HepG2 (cell line): ENCODE data around the gene ACYP2. TPM values are rescaled to one million over a fixed set of nuclear protein-coding genes. Genes with fewer than 3 reads are reported as not detected.

Source experiments
- ATAC-seq: fragments of 200-7000 bp; cut with Tn5 transposase; 3 replicates; pipeline ENCODE4 v1.9.1; 2020; ENCODE audit warnings: mild to moderate bottlenecking, moderate library complexity
- Bru-seq: library from RNA; stranded (reverse); fragments of 400-500 nt; gene quantifications from one replicate; lab custom pipeline; 2021; lab: Mats Ljungman, UMichigan
- BruChase-seq, 2 experiments: library from RNA; stranded (reverse); fragments of 400-500 nt; gene quantifications; one replicate each; lab custom pipeline; 2021; lab: Mats Ljungman, UMichigan
- BruUV-seq: library from RNA; stranded (reverse); fragments of 400-500 nt; replicated peaks from 2 replicates; lab custom pipeline; 2021; lab: Mats Ljungman, UMichigan
- CTCF ChIA-PET: fragments of 300-600 bp; formaldehyde crosslinking; extraction: SDS; loops from one replicate; lab custom pipeline; 2021; ENCODE audit warnings: low total read pairs, inconsistent platforms, low intra/inter-chr PET ratio; lab: Yijun Ruan, JAX
- POLR2A ChIA-PET: fragments of 350-600 bp; sonication (Branson Sonifier 250); formaldehyde crosslinking; loops from one replicate; lab custom pipeline; 2020; ENCODE audit warnings: antibody characterized with exemption, inconsistent platforms; lab: Yijun Ruan, JAX
- DNase-seq: peaks from one replicate; pipeline ENCODE4 v3.0.0-alpha.2; 2015; ENCODE audit warnings: low spot score
- FAIRE-seq: peaks from 3 replicates; lab custom pipeline; 2011; peaks lifted over from hg19 to GRCh38; lab: Jason Lieb, UNC
- H2AFZ ChIP-seq: one replicate; pipeline ENCODE4 v1.6.1; 2011; ENCODE audit warnings: low read length, inconsistent platforms
- H3K27ac ChIP-seq: fragments of 300-600 bp; 3 replicates; pipeline ENCODE4 v1.8.0; 2011; ENCODE audit warnings: mixed run types, mild to moderate bottlenecking, mixed read lengths, low read length, inconsistent platforms; ENCODE audit not compliant: insufficient read depth; ENCODE audit errors: extremely low read length
- H3K27me3 ChIP-seq, 2 experiments: fragments of 200-600 bp in 1 of 2; 2 replicates in 1 of 2; 3 replicates in 1 of 2; pipeline versions ENCODE4 v1.6.0 to v1.8.0; 2011; ENCODE audit warnings: low read length in 2 of 2, mild to moderate bottlenecking in 2 of 2, moderate library complexity in 2 of 2, inconsistent platforms in 1 of 2; ENCODE audit not compliant: insufficient read depth in 2 of 2, control insufficient read depth in 1 of 2
- H3K36me3 ChIP-seq, 2 experiments: fragments of 200-600 bp in 1 of 2; replicated peaks in 1 of 2; 2 replicates in 1 of 2; 3 replicates in 1 of 2; pipeline versions ENCODE4 v1.5.1 to v1.8.0; 2011; ENCODE audit warnings: low read length in 2 of 2, inconsistent platforms in 1 of 2; ENCODE audit not compliant: insufficient read depth in 2 of 2, control insufficient read depth in 1 of 2
- H3K4me1 ChIP-seq: 2 replicates; pipeline ENCODE4 v1.5.1; 2012; ENCODE audit warnings: low read length, inconsistent platforms; ENCODE audit not compliant: insufficient read depth
- H3K4me2 ChIP-seq: 2 replicates; pipeline ENCODE4 v1.6.0; 2011; ENCODE audit warnings: low read depth, low read length, inconsistent platforms
- H3K4me3 ChIP-seq, 3 experiments: fragments of 200-600 bp in 1 of 3; sonication (generic), shearing (Covaris generic) in 1 of 3; replicated peaks in 1 of 3; 2 replicates each; pipeline ENCODE4 v1.5.1; 2011 to 2016; ENCODE audit warnings: low read length in 3 of 3, inconsistent platforms in 2 of 3, low read depth in 2 of 3, mild to moderate bottlenecking in 2 of 3, control low read depth in 1 of 3, mixed read lengths in 1 of 3; ENCODE audit not compliant: insufficient read depth in 1 of 3
- H3K79me2 ChIP-seq: one replicate; pipeline ENCODE4 v1.6.1; 2011; ENCODE audit warnings: low read length, inconsistent platforms; ENCODE audit not compliant: insufficient read depth
- H3K9ac ChIP-seq: 2 replicates; pipeline ENCODE4 v1.6.0; 2011; ENCODE audit warnings: mild to moderate bottlenecking, low read depth, low read length, inconsistent platforms; ENCODE audit not compliant: insufficient read depth
- H3K9me3 ChIP-seq: 2 replicates; pipeline ENCODE4 v1.5.1; 2012; ENCODE audit warnings: mild to moderate bottlenecking, low read length
- H4K20me1 ChIP-seq: 2 replicates; pipeline ENCODE4 v1.6.0; 2011; ENCODE audit warnings: inconsistent platforms, mild to moderate bottlenecking, low read length, moderate library complexity; ENCODE audit not compliant: insufficient read depth
- AGO1 ChIP-seq: fragments of 200-400 bp; formaldehyde crosslinking; IDR thresholded peaks from 2 replicates; pipeline ENCODE4 v1.6.1; 2017; ENCODE audit warnings: mild to moderate bottlenecking, low read depth, low read length, moderate library complexity; ENCODE audit not compliant: poor library complexity, severe bottlenecking
- ARNTL ChIP-seq: sonication (generic); formaldehyde crosslinking; IDR thresholded peaks from 2 replicates; pipeline ENCODE4 v1.4.0; 2020; ENCODE audit warnings: mild to moderate bottlenecking, missing genetic modification reagents
- FOXK2 ChIP-seq: fragments of 450-650 bp; IDR thresholded peaks from 2 replicates; pipeline ENCODE4 v1.6.1; 2016
- HMGA1 ChIP-seq: sonication (generic); formaldehyde crosslinking; conservative IDR thresholded peaks from 2 replicates; pipeline ENCODE4 v1.4.0; 2020; ENCODE audit warnings: missing genetic modification reagents
- HOXA3 ChIP-seq: sonication (generic); formaldehyde crosslinking; IDR thresholded peaks from 2 replicates; pipeline ENCODE4 v1.5.0; 2020; ENCODE audit warnings: missing genetic modification reagents
- KLF9 ChIP-seq: IDR thresholded peaks from 2 replicates; pipeline ENCODE4 v1.6.1; 2016; ENCODE audit warnings: low read depth
- NCOA2 ChIP-seq: sonication (generic); formaldehyde crosslinking; IDR thresholded peaks from 2 replicates; pipeline ENCODE4 v1.8.0; 2022; ENCODE audit warnings: inconsistent platforms
- NR2F1 ChIP-seq, 2 experiments: fragments of 450-650 bp in 1 of 2; formaldehyde crosslinking in 1 of 2; IDR thresholded peaks; 2 replicates each; pipeline versions ENCODE4 v1.5.0 to v1.6.1; 2016 to 2020; ENCODE audit warnings: mild to moderate bottlenecking in 1 of 2, missing compliant biosample characterization in 1 of 2, missing genetic modification reagents in 1 of 2, moderate library complexity in 1 of 2
- POLR2AphosphoS2 ChIP-seq: IDR thresholded peaks from 2 replicates; pipeline ENCODE4 v1.6.1; 2011; ENCODE audit warnings: low read depth, low read length, improper control_type of control experiment
- SETDB1 ChIP-seq: sonication (generic); formaldehyde crosslinking; IDR thresholded peaks from 2 replicates; pipeline ENCODE4 v1.5.1; 2020; ENCODE audit warnings: missing genetic modification reagents, mild to moderate bottlenecking, borderline replicate concordance
- TMF1 ChIP-seq: sonication (generic); formaldehyde crosslinking; IDR thresholded peaks from 2 replicates; pipeline ENCODE4 v1.8.1; 2022; ENCODE audit warnings: low read depth, missing genetic modification reagents
- ZBTB1 ChIP-seq: sonication (generic); formaldehyde crosslinking; IDR thresholded peaks from 2 replicates; pipeline ENCODE4 v1.4.0; 2020; ENCODE audit warnings: missing genetic modification reagents, borderline replicate concordance
- ZFP82 ChIP-seq: sonication (generic); formaldehyde crosslinking; IDR thresholded peaks from 2 replicates; pipeline ENCODE4 v1.5.1; 2020; ENCODE audit warnings: mild to moderate bottlenecking, missing genetic modification reagents, borderline replicate concordance
- ZNF33A ChIP-seq: sonication (generic); formaldehyde crosslinking; IDR thresholded peaks from 2 replicates; pipeline ENCODE4 v1.5.1; 2020; ENCODE audit warnings: missing genetic modification reagents, mild to moderate bottlenecking, moderate library complexity, borderline replicate concordance
- ZNF383 ChIP-seq: sonication (generic); formaldehyde crosslinking; IDR thresholded peaks from 2 replicates; pipeline ENCODE4 v1.4.0; 2020; ENCODE audit warnings: missing genetic modification reagents, mild to moderate bottlenecking, borderline replicate concordance
- ZNF891 ChIP-seq: sonication (generic); formaldehyde crosslinking; IDR thresholded peaks from 2 replicates; pipeline ENCODE4 v1.5.0; 2020; ENCODE audit warnings: mild to moderate bottlenecking, missing genetic modification reagents
- WGBS: methylation state at CpG from one replicate; pipeline ENCODE4 v1.1.6; 2017; ENCODE audit warnings: low lambda C conversion rate; 5-methylcytosine and 5-hydroxymethylcytosine counted together
- in situ Hi-C: cut with HindIII; loops from 2 replicates; pipeline ENCODE4 v1.10.0; 2017; ENCODE audit warnings: low pct_unique_long_range_greater_than_20kb; ENCODE audit not compliant: extremely low pct_ligation_motif_present
- intact Hi-C: fragments of 100-400 bp; cut with micrococcal nuclease; formaldehyde crosslinking; loops from one replicate; pipeline ENCODE4 v1.10.0; 2022; ENCODE audit not compliant: unreplicated experiment
- long read RNA-seq, 2 experiments: library from RNA in 1 of 2; library from polyadenylated mRNA in 1 of 2; stranded (forward) in 1 of 2; unstranded in 1 of 2; transcript quantifications; one replicate each; pipeline ENCODE4 v2.0.0, GENCODE V29; 2019 to 2022
- polyA minus RNA-seq, 3 experiments: library from RNA; depleted of rRNA, polyadenylated mRNA; stranded (reverse); fragments of >200 nt; gene quantifications; 2 replicates each; pipeline ENCODE4 v1.2.3, GENCODE V29; 2011; ENCODE audit warnings: low replicate concordance in 1 of 3
- polyA plus RNA-seq, 8 experiments: library from polyadenylated mRNA; depleted of rRNA in 3 of 8; stranded (reverse) in 7 of 8; unstranded in 1 of 8; fragments of >200 nt; fragmentation: Illumina TruSeq in 4 of 8; extraction: Trizol in 4 of 8; gene quantifications; 2 replicates each; pipeline versions ENCODE4 v1.2.1 to v1.2.3, GENCODE V29; 2011 to 2016; ENCODE audit warnings: low read depth in 4 of 8, missing spikeins in 1 of 8, mixed read lengths in 1 of 8; ENCODE audit not compliant: insufficient read depth in 1 of 8
- total RNA-seq, 5 experiments: library from RNA; depleted of rRNA; stranded (reverse); fragments of >200 nt; fragmentation: Illumina TruSeq; extraction: Trizol; gene quantifications; 2 replicates each; pipeline ENCODE4 v1.2.3, GENCODE V29; 2016; ENCODE audit warnings: low read depth in 1 of 5
- TF ChIP-seq, protein P1 (sequence below): sonication (generic); formaldehyde crosslinking; IDR thresholded peaks from 2 replicates; pipeline ENCODE4 v1.4.0; 2020; ENCODE audit warnings: low read depth, mild to moderate bottlenecking, missing genetic modification reagents

Gene ACYP2
- 12.3 and 16.2 TPM in 2 replicates for total RNA-seq (2016; rRNA removed; fragmentation: Illumina TruSeq; extraction: Trizol)
- 16.7 and 22.4 TPM in 2 replicates for total RNA-seq (2016; cell fraction: cytosol; rRNA removed; fragmentation: Illumina TruSeq; extraction: Trizol; ENCODE audit: low read depth)
- total RNA-seq (2016; cell fraction: insoluble cytoplasmic fraction; rRNA removed; fragmentation: Illumina TruSeq; extraction: Trizol), result 12.7 and 14.1 TPM in 2 replicates
- total RNA-seq (2016; cell fraction: membrane; rRNA removed; fragmentation: Illumina TruSeq; extraction: Trizol), result 19.5 and 23.4 TPM in 2 replicates
- 10.0 TPM in 2 replicates for total RNA-seq (2016; cell fraction: nucleus; rRNA removed; fragmentation: Illumina TruSeq; extraction: Trizol)
- 10.9 and 12.7 TPM in 2 replicates for polyA plus RNA-seq (2011; rRNA removed)
- polyA plus RNA-seq (2011; cell fraction: cytosol; rRNA removed), result 12.4 and 13.2 TPM in 2 replicates
- 6.9 and 8.0 TPM in 2 replicates for polyA plus RNA-seq (2011; cell fraction: nucleus; rRNA removed)
- 13.1 and 13.2 TPM in 2 replicates for polyA plus RNA-seq (2012)
- 24.2 and 34.3 TPM in 2 replicates for polyA plus RNA-seq (2016; cell fraction: cytosol; fragmentation: Illumina TruSeq; extraction: Trizol; ENCODE audit: low read depth)
- polyA plus RNA-seq (2016; cell fraction: insoluble cytoplasmic fraction; fragmentation: Illumina TruSeq; extraction: Trizol; ENCODE audit: low read depth), result 20.0 and 20.4 TPM in 2 replicates
- polyA plus RNA-seq (2016; cell fraction: membrane; fragmentation: Illumina TruSeq; extraction: Trizol; ENCODE audit: low read depth), result 23.2 and 26.0 TPM in 2 replicates
- 13.3 and 15.2 TPM in 2 replicates for polyA plus RNA-seq (2016; cell fraction: nucleus; fragmentation: Illumina TruSeq; extraction: Trizol; ENCODE audit: insufficient read depth, low read depth)
- 1.3 and 12.1 TPM in 2 replicates for polyA minus RNA-seq (2011; rRNA and poly(A)+ RNA removed; ENCODE audit: low replicate concordance)
- 5.1 and 7.8 TPM in 2 replicates for polyA minus RNA-seq (2011; cell fraction: cytosol; rRNA and poly(A)+ RNA removed)
- polyA minus RNA-seq (2011; cell fraction: nucleus; rRNA and poly(A)+ RNA removed), result 17.8 and 22.0 TPM in 2 replicates
- Bru-seq, nascent RNA, result percentile 63 among the genes with signal in this experiment
- percentile 58 among the genes with signal in this experiment for BruChase-seq, experiment 1, labeled RNA remaining after a 6-hour chase
- BruChase-seq, experiment 2, labeled RNA remaining after a 2-hour chase, result percentile 72 among the genes with signal in this experiment
- long read RNA-seq, experiment 1, partial matches to known transcripts, result 1 of 4 reads
- long read RNA-seq, experiment 1, other reads (novel, unspliced or antisense), result 2 of 4 reads
- long read RNA-seq, experiment 2, partial matches to known transcripts, result 12 of 30 reads
- long read RNA-seq, experiment 2, other reads (novel, unspliced or antisense), result 18 of 30 reads

DNA sequence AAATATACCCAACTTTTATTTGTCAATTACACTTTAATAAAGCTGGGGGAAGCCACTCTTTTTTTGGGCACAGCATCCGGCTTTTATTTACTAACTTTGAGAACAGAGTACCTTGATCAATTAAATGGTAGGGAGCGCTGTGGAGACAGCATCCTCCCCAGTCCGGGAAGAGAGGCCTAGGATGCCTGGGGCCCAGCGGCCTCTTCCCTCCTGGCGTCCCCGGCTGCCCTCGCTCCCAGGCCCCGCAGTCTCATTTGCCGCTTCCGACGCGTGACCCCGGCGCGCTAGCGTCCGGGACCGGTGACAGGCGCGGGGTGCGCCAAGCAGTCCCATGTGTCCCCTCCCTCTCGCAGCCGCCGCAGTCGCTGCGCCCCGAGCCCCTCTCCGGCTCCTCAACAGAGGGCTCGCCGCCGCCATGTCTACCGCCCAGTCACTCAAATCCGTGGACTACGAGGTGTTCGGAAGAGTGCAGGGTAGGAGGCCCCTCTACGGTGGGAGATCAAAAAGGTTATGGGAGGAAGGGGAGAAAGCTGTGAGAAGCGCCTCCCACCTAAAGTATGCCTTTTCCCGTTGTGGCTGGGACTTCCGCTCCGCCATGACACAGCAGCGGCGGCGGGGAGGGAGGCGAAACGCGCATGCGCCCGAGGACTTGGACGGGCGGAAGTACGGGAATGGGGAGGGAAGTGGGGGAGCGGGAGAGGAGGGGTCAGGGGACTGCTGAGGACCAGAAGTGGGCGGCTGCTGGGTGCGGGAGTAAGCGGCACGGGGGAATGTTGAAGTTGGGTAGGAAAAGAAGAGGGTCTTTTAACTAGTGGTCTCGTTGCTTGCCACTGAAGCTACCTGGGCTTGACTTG is at the start of gene ACYP2:
ACYP2 (plus strand) TSS at position 332 of the 854 bp plus-strand sequence.
- H3K4me2 ChIP-seq, result peak within 1 kb of the TSS; percentile 82
- peaks cover 18% of the 10 kb centered on the region for H3K4me1 ChIP-seq
- peak; percentile 94 for ATAC-seq
- no peaks in the 10 kb centered on the region for H3K9me3 ChIP-seq
- TSS peak; percentile 93 for BruUV-seq
- CTCF ChIA-PET, result no interaction called here
- peak; percentile 96 for DNase-seq
- H4K20me1 ChIP-seq, result no peaks in the 10 kb centered on the region
- in situ Hi-C loops, result loop anchor here (10.0 kb wide), 1 partner anchor 599 kb away; no protein-coding TSS in a partner anchor
- peak within 1 kb of the TSS; percentile 73 to 78 (median 75) for H3K4me3 ChIP-seq
- POLR2A ChIA-PET, result interaction anchor here (0.6 to 1.9 kb wide), 8 partner anchors 9 to 146 kb away, joined by 3 to 9 read pairs (median 3); partner anchors contain the start of gene PSME4
- H3K27me3 ChIP-seq, result no peaks in the 10 kb centered on the region
- under 1% methylated on average over 46 of the region's 57 CpGs for WGBS
- FAIRE-seq, result peak; percentile 90
- intact Hi-C loops, result loop anchor here (2.0 kb wide), 2 partner anchors 341 to 387 kb away; partner anchors contain the start of gene SPTBN1
- no peaks in the 10 kb centered on the region for H3K36me3 ChIP-seq
- peaks cover 7% of the 10 kb centered on the region for H3K79me2 ChIP-seq
- peak within 1 kb of the TSS; percentile 94 for H3K9ac ChIP-seq
- peak within 1 kb of the TSS; percentile 23 for H2AFZ ChIP-seq
- peak within 1 kb of the TSS; percentile 94 for H3K27ac ChIP-seq
- TF ChIP-seq ZFP82 (CRISPR knock-in tag), result peak; percentile 55
- no peak for TF ChIP-seq KLF9 (CRISPR knock-in tag)
- peak; percentile 93 for TF ChIP-seq HOXA3 (CRISPR knock-in tag)
- TF ChIP-seq ARNTL (CRISPR knock-in tag), result peak; percentile 73; the same call in 1 of the 2 replicates
- peak; percentile 43; the same call in 1 of the 2 replicates for TF ChIP-seq FOXK2
- no peak for TF ChIP-seq ZNF383 (CRISPR knock-in tag)
- TF ChIP-seq HMGA1 (CRISPR knock-in tag), result no peak
- TF ChIP-seq POLR2AphosphoS2, result peak; percentile 86; the same call in 1 of the 2 replicates
- peak; percentile 96 for TF ChIP-seq ZNF891 (CRISPR knock-in tag)
- TF ChIP-seq, protein P1, sequence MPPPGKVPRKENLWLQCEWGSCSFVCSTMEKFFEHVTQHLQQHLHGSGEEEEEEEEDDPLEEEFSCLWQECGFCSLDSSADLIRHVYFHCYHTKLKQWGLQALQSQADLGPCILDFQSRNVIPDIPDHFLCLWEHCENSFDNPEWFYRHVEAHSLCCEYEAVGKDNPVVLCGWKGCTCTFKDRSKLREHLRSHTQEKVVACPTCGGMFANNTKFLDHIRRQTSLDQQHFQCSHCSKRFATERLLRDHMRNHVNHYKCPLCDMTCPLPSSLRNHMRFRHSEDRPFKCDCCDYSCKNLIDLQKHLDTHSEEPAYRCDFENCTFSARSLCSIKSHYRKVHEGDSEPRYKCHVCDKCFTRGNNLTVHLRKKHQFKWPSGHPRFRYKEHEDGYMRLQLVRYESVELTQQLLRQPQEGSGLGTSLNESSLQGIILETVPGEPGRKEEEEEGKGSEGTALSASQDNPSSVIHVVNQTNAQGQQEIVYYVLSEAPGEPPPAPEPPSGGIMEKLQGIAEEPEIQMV (CRISPR knock-in tag), result peak; percentile 74; the same call in 1 of the 2 replicates
- TF ChIP-seq AGO1, result peak; percentile 52
- peak; percentile 14 to 60; a peak in 1 of 4 replicates for TF ChIP-seq NR2F1 (CRISPR knock-in tag; IDR thresholded peaks at IDR 0.05)
- TF ChIP-seq TMF1 (CRISPR knock-in tag), result peak; percentile 80
- peak; percentile 89; the same call in 1 of the 2 replicates for TF ChIP-seq ZBTB1 (CRISPR knock-in tag)
- 0 out of 2 replicates have a peak, but pooled peaks have one; percentile 61 for TF ChIP-seq ZNF33A
- no peak for TF ChIP-seq SETDB1 (CRISPR knock-in tag)
- peak; percentile 32; the same call in 1 of the 2 replicates for TF ChIP-seq NCOA2
